Epidermal melanocyte (primary cell): ENCODE results near the gene KNL1.
"Not testable (repeated sequence)": the region's sequence is repeated elsewhere in the genome, so short reads cannot be mapped to it uniquely, and the experiment has no call there.

Source experiments
- DNase-seq: peaks from one replicate; pipeline ENCODE4 v3.0.0; 2011; ENCODE audit warnings: low spot score; ENCODE audit not compliant: insufficient read length

Gene KNL1, protein sequence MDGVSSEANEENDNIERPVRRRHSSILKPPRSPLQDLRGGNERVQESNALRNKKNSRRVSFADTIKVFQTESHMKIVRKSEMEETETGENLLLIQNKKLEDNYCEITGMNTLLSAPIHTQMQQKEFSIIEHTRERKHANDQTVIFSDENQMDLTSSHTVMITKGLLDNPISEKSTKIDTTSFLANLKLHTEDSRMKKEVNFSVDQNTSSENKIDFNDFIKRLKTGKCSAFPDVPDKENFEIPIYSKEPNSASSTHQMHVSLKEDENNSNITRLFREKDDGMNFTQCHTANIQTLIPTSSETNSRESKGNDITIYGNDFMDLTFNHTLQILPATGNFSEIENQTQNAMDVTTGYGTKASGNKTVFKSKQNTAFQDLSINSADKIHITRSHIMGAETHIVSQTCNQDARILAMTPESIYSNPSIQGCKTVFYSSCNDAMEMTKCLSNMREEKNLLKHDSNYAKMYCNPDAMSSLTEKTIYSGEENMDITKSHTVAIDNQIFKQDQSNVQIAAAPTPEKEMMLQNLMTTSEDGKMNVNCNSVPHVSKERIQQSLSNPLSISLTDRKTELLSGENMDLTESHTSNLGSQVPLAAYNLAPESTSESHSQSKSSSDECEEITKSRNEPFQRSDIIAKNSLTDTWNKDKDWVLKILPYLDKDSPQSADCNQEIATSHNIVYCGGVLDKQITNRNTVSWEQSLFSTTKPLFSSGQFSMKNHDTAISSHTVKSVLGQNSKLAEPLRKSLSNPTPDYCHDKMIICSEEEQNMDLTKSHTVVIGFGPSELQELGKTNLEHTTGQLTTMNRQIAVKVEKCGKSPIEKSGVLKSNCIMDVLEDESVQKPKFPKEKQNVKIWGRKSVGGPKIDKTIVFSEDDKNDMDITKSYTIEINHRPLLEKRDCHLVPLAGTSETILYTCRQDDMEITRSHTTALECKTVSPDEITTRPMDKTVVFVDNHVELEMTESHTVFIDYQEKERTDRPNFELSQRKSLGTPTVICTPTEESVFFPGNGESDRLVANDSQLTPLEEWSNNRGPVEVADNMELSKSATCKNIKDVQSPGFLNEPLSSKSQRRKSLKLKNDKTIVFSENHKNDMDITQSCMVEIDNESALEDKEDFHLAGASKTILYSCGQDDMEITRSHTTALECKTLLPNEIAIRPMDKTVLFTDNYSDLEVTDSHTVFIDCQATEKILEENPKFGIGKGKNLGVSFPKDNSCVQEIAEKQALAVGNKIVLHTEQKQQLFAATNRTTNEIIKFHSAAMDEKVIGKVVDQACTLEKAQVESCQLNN (N-terminal part only)

DNA sequence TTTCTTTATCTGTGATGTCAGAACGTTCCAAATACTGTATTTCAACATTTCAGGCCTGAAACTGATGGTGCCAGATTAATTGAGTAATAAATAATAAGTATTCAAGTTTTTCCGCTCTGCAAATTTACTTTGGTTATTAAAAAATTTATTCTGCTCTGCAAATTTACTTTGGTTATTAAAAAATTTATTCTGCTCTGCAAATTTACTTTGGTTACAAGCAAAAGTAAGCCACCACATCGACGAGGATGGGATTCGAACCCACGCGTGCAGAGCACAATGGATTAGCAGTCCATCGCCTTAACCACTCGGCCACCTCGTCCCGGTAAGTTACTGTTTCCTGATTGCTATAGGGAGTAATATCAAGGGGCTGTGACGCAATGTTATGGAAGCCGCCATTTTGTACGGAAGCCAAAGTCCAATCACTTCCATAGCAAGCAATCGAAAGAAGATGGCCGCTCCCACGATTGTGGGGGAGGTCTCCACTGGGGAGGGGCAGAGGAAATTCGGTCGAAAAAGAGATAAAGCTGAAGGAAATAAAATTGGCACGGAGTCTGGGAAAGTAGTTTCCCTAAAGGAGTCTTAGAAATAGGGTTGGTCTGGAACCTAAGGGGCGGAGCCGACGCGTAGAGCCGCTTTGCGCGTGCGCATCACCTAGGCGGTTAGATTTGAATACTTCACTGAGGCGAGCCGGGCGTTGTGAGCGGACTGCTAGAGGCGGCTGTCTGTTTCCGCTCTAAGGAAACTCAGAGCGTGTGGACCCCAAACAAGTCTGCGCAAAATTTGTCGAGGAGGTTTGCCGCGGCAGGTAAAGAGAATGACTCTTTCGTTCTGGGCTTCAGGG lies at the start of gene KNL1:
KNL1 (plus strand) TSS at position 662 of the 841 bp plus-strand sequence. CDS start 8,683 bp downstream, outside the sequence.
- DNase-seq = peak; percentile 89

DNA sequence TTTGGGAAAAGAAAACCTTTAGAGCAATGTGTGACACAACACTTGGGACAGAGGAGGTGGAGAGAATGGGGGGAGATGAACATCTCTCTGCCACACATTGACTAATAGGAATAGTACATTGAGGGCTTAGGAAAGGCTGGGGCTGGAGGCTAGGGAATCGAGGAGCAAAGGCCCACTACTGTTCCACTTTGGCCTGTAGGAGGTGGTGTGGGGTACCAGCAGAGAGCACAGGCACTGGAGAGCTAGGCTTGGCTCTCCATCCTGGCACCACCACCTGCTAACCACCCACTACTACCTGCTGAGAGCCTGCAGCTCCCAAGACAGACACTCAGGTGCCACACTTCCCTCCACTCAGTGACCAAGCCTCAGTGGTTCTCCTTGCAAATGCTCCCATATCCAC lies 48.6 kb upstream of the KNL1 start:
- no peak for DNase-seq

DNA sequence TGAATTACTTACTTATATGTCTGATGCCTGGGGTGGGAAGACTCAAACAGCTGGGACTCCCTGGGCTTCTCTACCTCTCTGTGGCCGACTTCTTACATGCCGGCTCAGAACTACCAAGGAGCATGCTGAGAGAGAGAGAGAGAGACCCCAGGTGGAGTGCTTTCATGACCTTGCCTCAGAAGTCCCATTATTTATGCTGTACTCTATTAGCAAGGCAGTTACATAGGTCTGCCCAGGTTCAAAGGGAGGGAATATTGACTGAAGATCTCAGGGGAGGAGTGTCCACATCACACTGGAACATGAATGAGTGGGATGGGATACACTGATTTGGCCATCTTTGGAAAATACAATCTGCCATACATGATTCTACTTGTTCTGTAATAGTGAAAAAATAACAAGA lies 45.4 kb upstream of the KNL1 start:
- DNase-seq = no peak

DNA sequence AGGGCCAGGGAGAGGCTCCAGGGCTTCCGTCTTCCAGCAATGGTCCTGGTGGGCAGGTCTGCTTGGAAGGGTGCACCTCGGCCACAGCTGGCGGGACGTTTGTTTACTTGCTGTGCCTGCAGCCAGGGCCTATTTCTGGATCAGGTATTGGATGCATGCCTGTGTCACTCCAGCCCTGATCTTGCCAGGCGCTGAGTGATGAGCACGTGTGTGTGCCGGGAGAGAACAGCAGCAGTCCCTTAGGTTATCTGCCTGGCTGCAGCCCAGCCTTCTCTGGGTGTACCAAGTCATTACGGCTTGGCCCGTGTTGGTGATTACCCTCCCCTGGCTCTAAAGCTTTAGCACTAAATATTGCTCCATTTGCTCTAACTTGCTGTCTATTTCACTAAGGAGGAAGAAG lies 44.2 kb upstream of the KNL1 start:
- DNase-seq = no peak

DNA sequence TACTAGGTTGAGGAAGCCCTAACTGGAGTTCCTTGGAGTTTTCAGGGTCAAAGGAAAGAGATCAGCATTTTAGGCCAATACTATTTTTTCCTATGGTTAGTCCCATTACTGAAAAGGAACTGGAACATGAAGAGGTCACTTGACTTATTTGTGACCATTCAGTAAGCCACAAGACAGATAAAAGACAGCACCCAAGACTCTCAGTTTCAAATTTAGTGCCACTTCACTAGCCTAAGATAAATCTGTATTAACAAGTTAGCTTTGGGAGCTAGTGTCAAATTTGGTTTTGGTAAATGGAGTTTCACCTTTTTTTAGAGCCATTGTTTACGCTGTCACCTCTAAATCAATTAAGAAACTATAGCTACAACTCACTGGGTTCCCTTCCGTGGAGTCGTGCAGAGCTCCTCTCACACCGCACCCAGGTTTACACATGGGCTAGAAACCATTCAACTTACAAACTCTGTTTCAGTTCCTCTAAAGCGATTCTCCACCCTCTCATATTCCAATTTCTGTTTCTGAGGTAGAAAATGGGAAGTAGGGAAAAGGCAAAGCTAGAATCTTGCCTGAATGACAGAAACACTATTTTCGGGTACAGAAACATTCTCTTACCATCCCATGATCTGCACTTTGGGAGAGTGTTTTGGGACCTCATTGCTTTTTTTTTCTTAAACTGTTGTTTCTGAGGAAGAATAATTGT lies 43.6 kb upstream of the KNL1 start:
- DNase-seq = no peak

DNA sequence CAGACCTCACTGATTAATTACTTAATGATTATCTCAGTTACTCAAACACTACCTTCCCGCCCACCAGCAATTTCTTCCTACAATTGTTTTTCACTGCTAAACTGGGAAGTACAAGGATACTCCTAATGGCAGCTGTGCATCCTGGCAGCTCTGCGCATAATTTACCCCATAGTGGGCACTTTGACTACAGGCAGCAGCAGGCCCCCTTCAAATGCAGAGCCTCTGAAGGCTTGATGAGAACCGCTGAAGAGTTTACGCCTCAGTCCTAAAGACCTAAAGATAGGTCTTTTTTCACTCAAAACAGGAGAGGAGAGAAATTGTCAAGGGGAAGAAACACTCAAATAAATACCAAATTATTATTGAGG lies 39.9 kb upstream of the KNL1 start:
- DNase-seq = no peak

DNA sequence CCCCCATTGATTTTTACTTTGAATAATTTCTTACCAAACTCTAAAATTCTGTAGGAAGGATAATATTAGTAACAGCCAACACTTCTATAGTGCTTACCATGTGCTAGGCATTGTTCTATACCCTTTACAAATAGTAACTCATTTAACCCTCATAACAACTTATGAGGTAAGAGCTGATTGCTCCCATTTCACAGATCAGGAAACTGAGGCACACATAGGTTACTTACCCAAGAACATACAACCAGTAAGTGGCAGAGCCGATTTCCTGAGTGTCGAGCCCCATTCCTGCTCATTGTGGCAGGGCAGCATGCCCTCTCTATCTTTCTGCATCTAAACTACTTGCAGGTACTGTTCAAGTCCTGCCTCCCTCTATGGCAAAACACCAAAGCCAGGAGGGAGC lies 38.2 kb upstream of the KNL1 start:
- no peak for DNase-seq

DNA sequence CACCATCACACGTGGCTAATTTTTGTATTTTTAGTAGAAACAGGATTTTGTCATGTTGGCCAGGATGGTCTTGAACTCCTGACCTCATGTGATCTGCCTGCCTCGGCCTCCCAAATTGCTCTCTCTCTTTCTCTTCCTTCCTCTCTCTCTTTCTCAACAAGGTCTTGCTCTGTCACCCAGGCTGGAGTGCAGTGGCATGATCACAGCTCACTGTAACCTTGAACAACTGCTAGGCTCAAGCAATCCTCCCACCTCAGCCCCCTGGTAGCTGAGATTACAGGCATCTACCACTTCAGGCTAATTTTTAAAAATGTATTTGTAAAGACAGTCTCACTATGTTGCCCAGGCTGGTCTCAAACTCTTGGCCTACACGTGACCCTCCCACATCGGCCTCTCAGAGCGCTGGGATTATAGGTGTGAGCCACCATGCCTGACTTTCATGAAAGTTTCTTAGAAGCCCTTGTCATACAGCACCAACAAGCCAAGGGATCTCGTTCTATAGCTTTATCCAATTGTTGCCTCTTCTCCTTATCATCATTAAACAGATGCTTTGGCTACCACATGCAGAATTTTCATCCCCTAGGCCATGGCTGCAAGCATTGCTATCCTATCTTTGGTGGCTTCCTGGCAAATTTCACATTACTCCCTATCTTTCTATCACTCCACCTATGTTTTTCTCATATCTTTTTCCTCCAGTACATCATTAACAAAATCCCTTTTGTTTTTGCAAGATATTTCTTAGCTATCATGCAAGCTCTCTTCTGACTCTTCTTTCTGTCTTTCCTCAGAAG lies 34.9 kb upstream of the KNL1 start:
- no peak for DNase-seq

DNA sequence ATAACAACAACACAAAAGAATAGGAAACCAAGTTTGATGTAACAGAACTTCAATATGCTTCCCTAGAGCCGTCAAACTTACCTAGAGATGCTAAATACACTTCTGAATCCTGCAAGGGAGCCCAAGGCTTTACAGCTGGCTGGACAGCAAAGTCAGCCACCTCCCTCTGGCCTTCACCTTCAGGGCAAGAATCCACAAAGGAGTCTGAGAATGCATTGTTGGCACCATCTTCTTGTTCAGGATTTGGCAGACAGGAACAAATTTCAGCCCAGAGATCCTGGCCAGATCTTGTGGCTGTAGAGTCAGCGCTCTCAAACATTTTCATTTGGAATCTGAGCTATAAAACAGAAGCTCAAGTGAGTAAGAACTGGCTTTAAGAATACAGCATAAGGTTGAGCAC lies 31.4 kb upstream of the KNL1 start:
- DNase-seq = no peak

DNA sequence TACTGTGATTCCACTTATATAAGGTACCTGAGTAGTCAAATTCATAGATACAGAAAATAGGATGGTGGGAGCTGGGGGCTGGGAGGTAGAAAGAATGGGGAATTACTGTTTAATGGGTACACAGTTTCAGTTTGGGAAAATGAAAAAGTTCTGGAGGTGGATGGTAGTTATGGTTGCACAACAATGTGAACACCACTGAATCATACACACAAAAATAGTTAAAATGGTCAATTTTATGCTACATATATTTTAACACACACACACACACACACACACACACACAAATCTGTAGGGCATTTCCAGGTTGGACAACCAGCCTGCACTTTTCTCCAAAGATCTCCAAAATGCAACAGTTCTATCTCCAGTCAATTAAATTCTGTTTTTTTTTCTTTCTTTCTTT lies 30.6 kb upstream of the KNL1 start:
- DNase-seq = no peak

DNA sequence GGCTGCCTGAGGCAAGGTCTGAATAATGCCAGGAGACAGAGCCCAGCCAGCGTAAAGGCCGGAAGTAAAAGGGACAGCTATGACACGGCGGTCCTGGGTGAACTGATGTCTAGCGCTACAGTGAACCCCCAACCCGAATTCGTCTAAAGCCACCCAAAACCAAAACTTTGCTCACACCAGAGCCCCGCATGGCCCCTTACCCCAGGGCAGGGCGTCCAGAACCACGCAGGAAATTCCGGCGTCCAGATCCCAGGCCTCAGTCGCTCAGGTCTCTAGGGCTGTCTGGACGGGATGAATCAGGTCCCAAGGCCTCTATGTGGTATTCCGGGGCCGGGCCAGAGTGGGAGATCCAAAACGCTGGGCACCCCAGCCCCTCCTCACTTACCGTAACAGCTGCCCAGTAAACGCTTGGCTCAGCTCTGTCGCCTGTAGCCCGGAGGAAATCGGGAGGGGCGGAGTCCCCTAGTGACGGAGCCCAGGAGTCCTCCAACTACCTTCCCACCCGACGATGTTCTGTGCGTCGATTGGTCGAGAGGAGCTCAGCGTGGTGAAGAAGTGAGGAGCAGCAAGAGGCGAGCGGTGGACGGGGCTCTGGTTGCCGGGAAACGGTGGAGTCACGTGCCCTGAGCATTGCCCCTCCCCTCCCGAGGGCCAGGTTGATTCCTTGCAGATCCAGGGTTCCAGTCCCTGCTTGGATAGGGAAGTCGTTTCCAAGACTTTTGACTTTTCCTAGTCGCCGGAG lies 29.3 kb upstream of the KNL1 start, which contains the start of gene CCDC32:
CCDC32 (minus strand) TSS at position 452 of the 742 bp plus-strand sequence. CDS start 2,027 bp downstream, outside the sequence.
- DNase-seq = peak; percentile 95

DNA sequence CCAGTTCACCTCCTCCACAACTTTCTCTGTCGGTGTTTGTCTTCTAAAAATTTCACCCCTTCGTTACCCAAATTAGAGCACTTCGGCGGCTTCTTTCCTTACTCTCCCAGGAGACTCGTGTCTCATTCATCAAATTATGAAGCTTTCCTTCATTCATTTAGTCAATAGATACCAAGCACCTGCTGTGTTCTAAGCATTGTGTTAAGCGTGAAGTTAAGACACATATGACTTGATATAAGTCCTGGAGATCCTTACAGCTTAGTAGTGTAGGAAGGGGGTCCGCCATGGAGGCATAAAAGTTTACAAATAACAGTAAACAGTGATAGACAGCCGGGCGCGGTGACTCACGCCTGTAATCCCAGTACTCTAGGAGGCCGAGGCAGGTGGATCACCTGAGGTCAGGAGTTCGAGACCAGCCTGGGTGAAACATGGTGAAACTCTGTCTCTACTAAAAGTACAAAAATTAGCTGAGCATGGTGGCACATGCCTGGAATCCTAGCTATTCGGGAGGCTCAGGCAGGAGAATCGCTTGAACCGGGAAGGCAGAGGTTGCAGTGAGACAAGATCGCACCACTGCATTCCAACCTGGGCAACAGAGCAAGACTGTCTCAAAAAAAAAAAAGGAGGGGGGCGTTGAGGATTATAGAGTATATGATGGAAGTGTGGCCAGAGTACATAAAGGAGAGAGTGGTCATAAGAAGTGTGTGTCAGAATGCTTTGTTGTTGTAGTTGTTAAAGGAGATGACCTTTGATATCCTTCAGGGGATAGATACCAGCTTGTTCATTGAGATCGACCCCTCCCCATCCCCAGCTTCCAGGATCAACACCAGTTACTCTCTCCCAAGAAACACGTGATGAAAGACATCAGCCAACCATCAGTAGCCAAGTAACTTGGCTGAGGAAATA lies 28.5 kb upstream of the KNL1 start:
- no peak for DNase-seq

DNA sequence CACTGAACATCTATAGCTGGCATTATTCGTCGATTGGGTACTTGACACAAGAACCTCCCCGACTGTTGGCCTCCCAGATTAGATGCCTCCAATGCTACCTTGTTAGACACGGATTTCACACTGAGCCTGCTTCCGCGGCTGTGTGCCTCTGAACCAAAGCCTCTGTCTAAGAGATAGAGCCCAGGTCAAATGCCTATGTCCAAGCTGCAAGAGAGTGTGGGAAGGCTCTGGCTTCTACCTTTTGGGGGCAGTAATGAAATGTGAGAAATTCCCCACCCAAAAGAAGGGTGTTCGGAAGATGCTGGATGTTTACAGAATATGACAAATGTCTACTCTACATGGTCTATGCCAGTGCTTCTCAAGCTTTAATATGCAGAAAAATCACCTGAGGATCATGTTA lies 26.9 kb upstream of the KNL1 start:
- no peak for DNase-seq

DNA sequence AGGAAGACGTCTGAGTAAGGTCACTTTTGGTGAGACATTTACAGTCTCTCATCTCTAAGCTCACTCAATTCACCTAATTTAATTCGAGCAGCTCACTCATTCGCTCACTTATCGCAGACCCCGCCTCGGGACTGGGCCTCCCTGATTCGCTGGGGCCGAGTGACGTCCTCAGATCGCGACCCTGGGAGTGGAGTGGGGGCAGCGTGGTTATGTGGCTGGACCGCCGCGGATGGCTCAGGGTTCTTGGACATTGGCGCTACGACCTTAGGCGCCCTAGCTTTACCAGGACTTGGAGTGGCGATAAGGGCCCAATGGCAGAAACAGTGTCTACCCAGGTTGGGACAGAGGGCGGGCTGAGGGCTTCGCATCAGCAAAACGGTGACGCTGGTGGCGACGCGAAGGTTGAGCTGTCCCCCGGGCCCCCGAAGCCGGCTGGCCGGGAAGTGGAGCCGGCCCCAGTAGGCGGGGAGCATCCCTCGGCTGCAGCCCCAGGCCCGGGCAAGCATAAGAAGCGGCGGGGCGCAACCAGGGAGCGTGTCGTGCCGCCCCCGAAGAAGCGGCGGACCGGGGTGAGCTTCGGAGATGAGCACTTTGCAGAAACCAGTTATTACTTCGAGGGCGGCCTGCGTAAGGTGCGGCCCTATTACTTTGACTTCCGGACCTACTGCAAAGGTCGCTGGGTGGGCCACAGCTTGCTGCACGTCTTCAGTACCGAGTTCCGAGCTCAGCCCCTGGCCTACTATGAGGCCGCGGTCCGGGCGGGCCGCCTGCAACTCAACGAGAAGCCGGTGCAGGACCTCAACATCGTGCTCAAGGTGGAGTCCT lies 24.7 kb upstream of the KNL1 start, which contains the start of gene RPUSD2:
RPUSD2 (plus strand) TSS at position 171 of the 825 bp plus-strand sequence; CDS start at position 210, 39 bp downstream.
- DNase-seq = peak; percentile 90

DNA sequence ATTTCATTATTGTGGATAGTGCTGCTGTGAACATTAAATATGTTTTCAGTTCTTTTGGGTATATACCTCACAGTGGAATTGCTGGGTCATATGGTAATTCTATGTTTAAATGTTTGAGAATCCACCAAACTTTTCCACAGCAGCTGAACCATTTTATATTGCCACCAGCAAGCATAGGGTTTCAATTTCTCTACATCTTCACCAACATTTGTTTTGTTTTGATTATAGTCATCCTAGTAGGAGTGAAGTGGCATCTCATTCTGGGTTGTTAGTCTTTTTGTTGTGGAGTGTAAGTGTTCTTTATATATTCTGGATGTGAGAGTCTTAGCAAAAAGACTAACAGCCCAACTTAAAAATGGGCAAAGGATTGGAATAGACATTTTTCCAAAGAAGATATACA lies 18.9 kb upstream of the KNL1 start:
- no peak for DNase-seq

DNA sequence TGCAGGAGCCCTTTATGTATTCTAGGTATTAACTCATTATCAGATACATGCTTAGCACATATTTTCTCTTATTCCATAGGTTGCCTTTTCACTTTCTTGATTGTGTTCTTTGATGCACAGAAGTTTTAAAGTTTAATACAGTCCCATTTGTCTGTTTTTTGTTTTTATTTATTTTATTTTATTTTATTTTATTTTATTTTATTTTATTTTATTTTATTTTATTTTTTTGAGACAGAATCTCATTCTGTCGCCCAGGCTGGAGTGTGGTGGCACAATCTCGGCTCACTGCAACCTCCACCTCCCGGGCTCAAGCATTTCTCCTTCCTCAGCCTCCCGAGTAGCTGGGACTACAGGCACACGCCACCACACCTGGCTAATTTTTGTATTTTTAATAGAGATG lies 17.1 kb upstream of the KNL1 start:
- not testable (repeated sequence) for DNase-seq
